Measurements from ENCODE around the gene ISL2.

The ISL2 gene

GRCh38 chr15:76380249-76380648 lies 43.7 kb downstream of the ISL2 start:
- no peak for FAIRE-seq

GRCh38 chr15:76381366-76381765 lies 44.8 kb downstream of the ISL2 start:
- no peak for FAIRE-seq

- FAIRE-seq: no peak
These were observed 46.6 kb downstream of the ISL2 start for GRCh38 chr15:76382987-76383728.

- FAIRE-seq: no peak
These were observed 47.8 kb downstream of the ISL2 start for GRCh38 chr15:76384409-76384808.

GRCh38 chr15:76386178-76386577 lies 49.6 kb downstream of the ISL2 start:
- FAIRE-seq: no peak

GRCh38 chr15:76386926-76387325 lies 50.4 kb downstream of the ISL2 start:
- no peak for FAIRE-seq

GRCh38 chr15:76390571-76390970 lies 54.0 kb downstream of the ISL2 start:
- no peak for FAIRE-seq

- FAIRE-seq: no peak
These were observed 54.7 kb downstream of the ISL2 start for GRCh38 chr15:76391309-76391708.

GRCh38 chr15:76391847-76392246 lies 55.3 kb downstream of the ISL2 start:
- no peak for FAIRE-seq

All from endometrium (tissue), 2 donors.